OCI-LY7 (cell line): ENCODE data around the gene VPS13D. TPM values are rescaled to one million over a fixed set of nuclear protein-coding genes. Genes with fewer than 3 reads are reported as not detected.

Experiments used
- BruUV-seq: library from RNA; stranded (reverse); fragments of 400-500 nt; replicated peaks from 2 replicates; lab custom pipeline; 2021; lab: Mats Ljungman, UMichigan
- CTCF ChIA-PET: fragments of 300-600 bp; sonication (Branson Sonifier 250); formaldehyde crosslinking; loops from one replicate; lab custom pipeline; 2022; ENCODE audit warnings: antibody characterized with exemption; ENCODE audit not compliant: unreplicated experiment; lab: Charles Lee
- POLR2A ChIA-PET: fragments of 300-600 bp; sonication (Branson Sonifier 250); formaldehyde crosslinking; loops from one replicate; lab custom pipeline; 2022; ENCODE audit warnings: antibody characterized with exemption; lab: Charles Lee
- DNase-seq: peaks from one replicate; pipeline ENCODE4 v3.0.0-alpha.2; 2015; ENCODE audit warnings: low spot score
- H2AFZ ChIP-seq: fragments of 200-600 bp; sonication (generic), shearing (Covaris generic); 2 replicates; pipeline ENCODE4 v1.6.1; 2014; ENCODE audit warnings: mild to moderate bottlenecking, antibody characterized with exemption, low read length, moderate library complexity
- H3K27ac ChIP-seq: fragments of 200-600 bp; sonication (generic); 2 replicates; pipeline ENCODE4 v1.5.1; 2014; ENCODE audit warnings: mixed run types, low read depth, mild to moderate bottlenecking, moderate library complexity, low read length, inconsistent platforms; ENCODE audit not compliant: poor library complexity, severe bottlenecking
- H3K36me3 ChIP-seq: fragments of 200-600 bp; sonication (generic); 2 replicates; pipeline ENCODE4 v1.6.1; 2014; ENCODE audit warnings: mild to moderate bottlenecking, antibody characterized with exemption, low read length, moderate library complexity, mixed read lengths; ENCODE audit not compliant: insufficient read depth
- H3K4me1 ChIP-seq: fragments of 200-600 bp; sonication (generic); 2 replicates; pipeline ENCODE4 v1.5.1; 2014; ENCODE audit warnings: mild to moderate bottlenecking, low read length; ENCODE audit not compliant: insufficient read depth, poor library complexity, severe bottlenecking
- H3K4me2 ChIP-seq: fragments of 200-600 bp; sonication (generic); 2 replicates; pipeline ENCODE4 v1.6.1; 2014; ENCODE audit warnings: mild to moderate bottlenecking, low read length
- H3K4me3 ChIP-seq: fragments of 200-600 bp; sonication (generic); 2 replicates; pipeline ENCODE4 v1.5.1; 2014; ENCODE audit warnings: mild to moderate bottlenecking, low read depth, low read length; ENCODE audit not compliant: poor library complexity, severe bottlenecking
- H3K79me2 ChIP-seq: fragments of 200-600 bp; sonication (generic); 2 replicates; pipeline ENCODE4 v1.6.1; 2016; ENCODE audit warnings: low read depth, mild to moderate bottlenecking, low read length, moderate library complexity, mixed read lengths; ENCODE audit not compliant: insufficient read depth
- H3K9me2 ChIP-seq: fragments of 200-600 bp; sonication (generic); 2 replicates; pipeline ENCODE4 v1.6.1; 2016; ENCODE audit warnings: mild to moderate bottlenecking, low read length, mixed read lengths; ENCODE audit not compliant: insufficient read depth
- H3K9me3 ChIP-seq: fragments of 200-600 bp; sonication (generic); 2 replicates; pipeline ENCODE4 v1.6.1; 2014; ENCODE audit warnings: mild to moderate bottlenecking, mixed run types, low read length, mixed read lengths
- H4K20me1 ChIP-seq: fragments of 200-600 bp; sonication (generic); 2 replicates; pipeline ENCODE4 v1.6.1; 2014; ENCODE audit warnings: mild to moderate bottlenecking, antibody characterized with exemption, low read length, moderate library complexity, mixed read lengths; ENCODE audit not compliant: insufficient read depth
- CTCF ChIP-seq: fragments of 200-600 bp; sonication (generic); conservative IDR thresholded peaks from 2 replicates; pipeline ENCODE4 v1.5.1; 2014; ENCODE audit warnings: mild to moderate bottlenecking, antibody characterized with exemption, low read length, moderate library complexity, mixed read lengths
- EZH2phosphoT487 ChIP-seq: fragments of 200-600 bp; sonication (generic); IDR thresholded peaks from 2 replicates; pipeline ENCODE4 v1.6.1; 2018; ENCODE audit warnings: low read depth, borderline replicate concordance, mild to moderate bottlenecking, mixed run types, antibody characterized with exemption, low read length, moderate library complexity, mixed read lengths
- intact Hi-C: fragments of 100-400 bp; cut with micrococcal nuclease; formaldehyde crosslinking; loops from one replicate; pipeline ENCODE4 v1.10.0; 2022; ENCODE audit not compliant: unreplicated experiment
- total RNA-seq, 2 experiments: library from RNA; depleted of rRNA in 1 of 2; stranded (reverse); fragments of >200 nt in 1 of 2; shearing (Covaris generic) in 1 of 2; gene quantifications; 2 replicates each; pipeline ENCODE4 v1.2.3, GENCODE V29; 2014 to 2022

Gene VPS13D
- total RNA-seq, 2 experiments from 2014 or later = 23.9 to 39.2 TPM

- H3K4me2 ChIP-seq = no peak overlapping the region
- H3K27ac ChIP-seq = no peak overlapping the region
- no peaks in the 10 kb centered on the region for H4K20me1 ChIP-seq
- no peaks in the 10 kb centered on the region for H3K79me2 ChIP-seq
- no peaks in the 10 kb centered on the region for H3K9me3 ChIP-seq
- H2AFZ ChIP-seq = no peak overlapping the region
- no TSS peak for BruUV-seq
- no peaks in the 10 kb centered on the region for H3K4me1 ChIP-seq
- intact Hi-C loops = no loop called here
- TF ChIP-seq CTCF = no peak
- H3K36me3 ChIP-seq = peaks cover 17% of the 10 kb centered on the region
- POLR2A ChIA-PET = no interaction called here
- H3K4me3 ChIP-seq = no peak overlapping the region
- CTCF ChIA-PET = no interaction called here
- no peaks in the 10 kb centered on the region for H3K9me2 ChIP-seq
- no peak for DNase-seq
Measured at GRCh38 chr1:12410351-12410750, 180.5 kb downstream of the VPS13D start.

- ChIA-PET POLR2A (no interaction called here), CTCF (no interaction called here)
- TF ChIP-seq EZH2phosphoT487 (no peak), CTCF (no peak)
- no TSS peak for BruUV-seq
- Histone ChIP-seq H2AFZ (no peak overlapping the region), H3K79me2 (no peaks in the 10 kb centered on the region), H3K9me3 (no peaks in the 10 kb centered on the region), H3K9me2 (no peaks in the 10 kb centered on the region), H3K4me1 (no peaks in the 10 kb centered on the region), H4K20me1 (no peaks in the 10 kb centered on the region), H3K36me3 (peaks cover 19% of the 10 kb centered on the region), H3K4me3 (no peak overlapping the region), H3K27ac (no peak overlapping the region), H3K4me2 (no peak overlapping the region)
- no peak for DNase-seq
- intact Hi-C loops = no loop called here
Measured at GRCh38 chr1:12411098-12411497, 181.3 kb downstream of the VPS13D start.

GRCh38 chr1:12411747-12412146 is 181.9 kb downstream of the VPS13D start:
- BruUV-seq = no TSS peak
- POLR2A ChIA-PET = no interaction called here
- H3K9me3 ChIP-seq = no peaks in the 10 kb centered on the region
- H3K4me3 ChIP-seq = no peak overlapping the region
- no peak for DNase-seq
- intact Hi-C loops = no loop called here
- H3K4me1 ChIP-seq = no peaks in the 10 kb centered on the region
- CTCF ChIA-PET = no interaction called here
- no peaks in the 10 kb centered on the region for H3K9me2 ChIP-seq
- TF ChIP-seq CTCF (no peak), EZH2phosphoT487 (no peak)
- peaks cover 26% of the 10 kb centered on the region for H3K36me3 ChIP-seq
- no peak overlapping the region for H2AFZ ChIP-seq
- no peaks in the 10 kb centered on the region for H3K79me2 ChIP-seq
- H4K20me1 ChIP-seq = no peaks in the 10 kb centered on the region
- no peak overlapping the region for H3K27ac ChIP-seq
- no peak overlapping the region for H3K4me2 ChIP-seq
